Retinal pigment epithelial cell (primary cell): Measurements from ENCODE around the gene FKBP5.
A peak's percentile ranks its signal among the peaks of the same experiment; 100 is the strongest.

ENCODE experiments used
- DNase-seq: peaks from one replicate; pipeline ENCODE4 v3.0.0-alpha.2; 2010; ENCODE audit warnings: low read depth
- H3K4me3 ChIP-seq: 2 replicates; pipeline ENCODE4 v1.5.1; 2011; ENCODE audit warnings: mild to moderate bottlenecking, low read length, control low read depth, moderate library complexity
- CTCF ChIP-seq: conservative IDR thresholded peaks from 2 replicates; pipeline ENCODE4 v1.5.1; 2011; ENCODE audit warnings: low read depth, low read length, control low read depth, inconsistent platforms

Gene FKBP5

GRCh38 chr6:35611240-35611639, 77.5 kb downstream of the FKBP5 start:
- TF ChIP-seq CTCF = no peak
- peak; percentile 74 for DNase-seq
- H3K4me3 ChIP-seq = no peak overlapping the region

GRCh38 chr6:35610830-35611229, 77.9 kb downstream of the FKBP5 start:
- no peak for DNase-seq
- no peak overlapping the region for H3K4me3 ChIP-seq
- no peak for TF ChIP-seq CTCF

- no peak for TF ChIP-seq CTCF
Observed at GRCh38 chr6:35609588-35609987, 79.1 kb downstream of the FKBP5 start.

GRCh38 chr6:35607517-35608233, 81.0 kb downstream of the FKBP5 start:
- TF ChIP-seq CTCF = no peak
- no peak for DNase-seq
- no peak overlapping the region for H3K4me3 ChIP-seq

More at GRCh38 chr6:35609588-35609987, 79.1 kb downstream of the FKBP5 start:
- no peak for DNase-seq
- H3K4me3 ChIP-seq = no peak overlapping the region

GRCh38 chr6:35605600-35605999, 83.1 kb downstream of the FKBP5 start:
- no peak for TF ChIP-seq CTCF
- H3K4me3 ChIP-seq = no peak overlapping the region
- no peak for DNase-seq

GRCh38 chr6:35603326-35604202, 85.2 kb downstream of the FKBP5 start:
- H3K4me3 ChIP-seq = no peak overlapping the region
- peak; percentile 66 for DNase-seq
- no peak for TF ChIP-seq CTCF
